HCT116 (cell line): Measurements from ENCODE around the gene SHC4. TPM values are rescaled to one million over a fixed set of nuclear protein-coding genes. Genes with fewer than 3 reads are reported as not detected.

Experiments used
- ATAC-seq: fragments of 200-7000 bp; cut with Tn5 transposase; 2 replicates; pipeline ENCODE4 v1.9.1; 2020; ENCODE audit warnings: mild to moderate bottlenecking, moderate library complexity
- BruUV-seq: library from RNA; stranded (reverse); fragments of 400-500 nt; replicated peaks from 2 replicates; lab custom pipeline; 2021; lab: Mats Ljungman, UMichigan
- CTCF ChIA-PET: fragments of 300-600 bp; sonication (Branson Sonifier 250); formaldehyde crosslinking; loops from one replicate; lab custom pipeline; 2021; ENCODE audit warnings: antibody characterized with exemption; lab: Charles Lee
- POLR2A ChIA-PET: fragments of 300-600, 350-600 bp; sonication (Branson Sonifier 250); formaldehyde crosslinking; loops from one replicate; lab custom pipeline; 2021; ENCODE audit warnings: antibody characterized with exemption; lab: Charles Lee
- RAD21 ChIA-PET, 2 experiments: fragments of 300-600 bp; sonication (Branson Sonifier 250); formaldehyde crosslinking; loops; one replicate each; lab custom pipeline; 2023; ENCODE audit warnings: low total read pairs in 2 of 2; ENCODE audit not compliant: uncharacterized antibody in 2 of 2, unreplicated experiment in 2 of 2, low non-redundant PET in 1 of 2; lab: Charles Lee
- DNase-seq: peaks from one replicate; pipeline ENCODE4 v3.0.0-alpha.2; 2010; ENCODE audit warnings: low read depth, low spot score
- H2AFZ ChIP-seq: fragments of 200-600 bp; shearing (Covaris generic), sonication (generic); 2 replicates; pipeline ENCODE4 v1.6.1; 2017; ENCODE audit warnings: low read depth, mixed run types, mixed read lengths, antibody characterized with exemption, low read length; ENCODE audit not compliant: poor library complexity, severe bottlenecking
- H3K27ac ChIP-seq: 2 replicates; pipeline ENCODE4 v1.5.1; 2012; ENCODE audit warnings: low read depth, low read length
- H3K27me3 ChIP-seq: fragments of 200-600 bp; sonication (generic); 2 replicates; pipeline ENCODE4 v1.6.1; 2016; ENCODE audit warnings: mixed run types, low read length, mixed read lengths; ENCODE audit not compliant: insufficient read depth
- H3K36me3 ChIP-seq, 2 experiments: fragments of 200-500 bp in 1 of 2; fragments of 200-600 bp in 1 of 2; sonication (Bioruptor generic) in 1 of 2; sonication (generic) in 1 of 2; 2 replicates each; pipeline versions ENCODE4 v1.5.1 to v1.6.1; 2014 to 2016; ENCODE audit warnings: low read length in 2 of 2, inconsistent platforms in 1 of 2, mixed read lengths in 1 of 2, mixed run types in 1 of 2; ENCODE audit not compliant: insufficient read depth in 2 of 2, control insufficient read depth in 1 of 2
- H3K4me1 ChIP-seq, 2 experiments: fragments of 200-600 bp in 1 of 2; sonication (generic) in 1 of 2; 2 replicates each; pipeline versions ENCODE4 v1.5.1 to v1.6.1; 2012 to 2017; ENCODE audit warnings: low read length in 2 of 2, inconsistent platforms in 1 of 2, mild to moderate bottlenecking in 1 of 2, mixed read lengths in 1 of 2, mixed run types in 1 of 2, moderate library complexity in 1 of 2; ENCODE audit not compliant: insufficient read depth in 2 of 2, control insufficient read depth in 1 of 2
- H3K4me2 ChIP-seq: fragments of 200-600 bp; sonication (generic); 2 replicates; pipeline ENCODE4 v1.6.1; 2017; ENCODE audit warnings: mixed run types, low read length, mixed read lengths
- H3K4me3 ChIP-seq, 2 experiments: fragments of 200-600 bp in 1 of 2; sonication (generic) in 1 of 2; replicated peaks in 1 of 2; 2 replicates each; pipeline ENCODE4 v1.5.1; 2011 to 2016; ENCODE audit warnings: low read length in 2 of 2, control low read depth in 1 of 2, low read depth in 1 of 2, mild to moderate bottlenecking in 1 of 2, mixed read lengths in 1 of 2, mixed run types in 1 of 2
- H3K79me2 ChIP-seq: fragments of 200-600 bp; sonication (generic); 2 replicates; pipeline ENCODE4 v1.6.1; 2017; ENCODE audit warnings: mild to moderate bottlenecking, mixed run types, low read length, moderate library complexity, mixed read lengths; ENCODE audit not compliant: insufficient read depth
- H3K9ac ChIP-seq: fragments of 200-600 bp; sonication (generic); 2 replicates; pipeline ENCODE4 v1.6.1; 2016; ENCODE audit warnings: low read length, mixed read lengths
- H3K9me2 ChIP-seq: fragments of 200-600 bp; sonication (generic), shearing (Covaris generic); 2 replicates; pipeline ENCODE4 v1.6.1; 2017; ENCODE audit warnings: mixed run types, mild to moderate bottlenecking, moderate library complexity; ENCODE audit not compliant: insufficient read depth
- H3K9me3 ChIP-seq, 2 experiments: fragments of 200-500 bp in 1 of 2; fragments of 200-600 bp in 1 of 2; sonication (Bioruptor generic) in 1 of 2; sonication (generic) in 1 of 2; 2 replicates each; pipeline ENCODE4 v1.6.1; 2014 to 2017; ENCODE audit warnings: low read length in 2 of 2, mixed read lengths in 2 of 2, inconsistent platforms in 1 of 2, low read depth in 1 of 2, mild to moderate bottlenecking in 1 of 2, mixed run types in 1 of 2, moderate library complexity in 1 of 2; ENCODE audit not compliant: control insufficient read depth in 1 of 2, insufficient read depth in 1 of 2
- H4K20me1 ChIP-seq: fragments of 200-600 bp; sonication (generic), shearing (Covaris generic); 2 replicates; pipeline ENCODE4 v1.6.1; 2017; ENCODE audit warnings: mixed run types, mild to moderate bottlenecking, moderate library complexity; ENCODE audit not compliant: insufficient read depth
- ATF3 ChIP-seq: IDR thresholded peaks from 2 replicates; pipeline ENCODE4 v1.6.1; 2012
- CBX3 ChIP-seq: IDR thresholded peaks from 2 replicates; pipeline ENCODE4 v1.6.1; 2012; ENCODE audit warnings: low read depth
- CEBPB ChIP-seq: IDR thresholded peaks from 2 replicates; pipeline ENCODE4 v1.6.1; 2012; ENCODE audit warnings: low read depth
- EGR1 ChIP-seq: IDR thresholded peaks from 2 replicates; pipeline ENCODE4 v1.6.1; 2012; ENCODE audit warnings: low read depth
- FOSL1 ChIP-seq: IDR thresholded peaks from 2 replicates; pipeline ENCODE4 v1.6.1; 2012; ENCODE audit warnings: low read depth
- JUND ChIP-seq: IDR thresholded peaks from 2 replicates; pipeline ENCODE4 v1.6.1; 2012
- MAX ChIP-seq: IDR thresholded peaks from 2 replicates; pipeline ENCODE4 v1.6.1; 2012
- RAD21 ChIP-seq: IDR thresholded peaks from 2 replicates; pipeline ENCODE4 v1.6.1; 2012; ENCODE audit warnings: low read depth, mild to moderate bottlenecking
- SP1 ChIP-seq: IDR thresholded peaks from 2 replicates; pipeline ENCODE4 v1.6.1; 2012; ENCODE audit warnings: low read depth
- YY1 ChIP-seq: IDR thresholded peaks from 2 replicates; pipeline ENCODE4 v1.6.1; 2011; ENCODE audit warnings: low read length, low read depth, moderate library complexity, mild to moderate bottlenecking; ENCODE audit not compliant: insufficient replicate concordance; ENCODE audit errors: extremely low read depth
- ZBTB33 ChIP-seq: IDR thresholded peaks from 2 replicates; pipeline ENCODE4 v1.6.1; 2011; ENCODE audit warnings: mild to moderate bottlenecking, low read length, moderate library complexity; ENCODE audit not compliant: insufficient replicate concordance; ENCODE audit errors: extremely low read depth
- intact Hi-C: fragments of 100-400 bp; cut with micrococcal nuclease; formaldehyde crosslinking; loops from 2 replicates; pipeline ENCODE4 v1.10.0; 2022
- total RNA-seq: library from RNA; stranded (reverse); gene quantifications from one replicate; pipeline ENCODE4 v1.2.1, GENCODE V29; 2021; ENCODE audit not compliant: unreplicated experiment

Gene SHC4
- total RNA-seq, 1 experiment from 2014 or later, result 0.44 TPM

- no peaks in the 10 kb centered on the region for H3K9me2 ChIP-seq
- no peak for DNase-seq
- no peak overlapping the region for H3K4me3 ChIP-seq
- RAD21 ChIA-PET, result no interaction called here
- H2AFZ ChIP-seq, result no peak overlapping the region
- no peaks in the 10 kb centered on the region for H3K9me3 ChIP-seq
- intact Hi-C loops, result no loop called here
- TF ChIP-seq FOSL1 (no peak), ZBTB33 (no peak), EGR1 (no peak), CBX3 (no peak), RAD21 (no peak), ATF3 (no peak), MAX (no peak), SP1 (no peak), YY1 (no peak), CEBPB (no peak), JUND (no peak)
- TF ChIP-seq, all 23 proteins: peak for 0
- Histone ChIP-seq H4K20me1 (no peaks in the 10 kb centered on the region), H3K27me3 (no peaks in the 10 kb centered on the region), H3K36me3 (no peaks in the 10 kb centered on the region), H3K79me2 (no peaks in the 10 kb centered on the region), H3K27ac (no peak overlapping the region), H3K4me2 (no peak overlapping the region), H3K9ac (no peak overlapping the region), H3K4me1 (no peaks in the 10 kb centered on the region)
- no peak for ATAC-seq
- ChIA-PET CTCF (interaction anchor here (1.9 kb wide), 1 partner anchor 9 kb away, joined by 8 read pairs; no protein-coding TSS in a partner anchor), POLR2A (interaction anchor here (1.6 kb wide), 1 partner anchor 9 kb away, joined by 4 read pairs; no protein-coding TSS in a partner anchor)
- BruUV-seq, result no TSS peak
Observed at GRCh38 chr15:48984811-48985352, 21.2 kb upstream of the SHC4 start.
